NCI-H526 treated with DMSO at 0.1 percent for 48 hours (cell line): ENCODE results near the gene CYP21A2.
"Not testable (repeated sequence)": the region's sequence is repeated elsewhere in the genome, so short reads cannot be mapped to it uniquely, and the experiment has no call there.

ENCODE experiments used
- DNase-seq: peaks from one replicate; lab custom pipeline; 2025; lab: John Stamatoyannopoulos, UW

The CYP21A2 gene

GRCh38 chr6:32035283-32036013 lies 2.8 kb upstream of the CYP21A2 start:
- not testable (repeated sequence) for DNase-seq

GRCh38 chr6:32037136-32037535 lies 1.1 kb upstream of the CYP21A2 start:
- not testable (repeated sequence) for DNase-seq

GRCh38 chr6:32038878-32039277 lies 663 bp downstream of the CYP21A2 start:
- DNase-seq: not testable (repeated sequence)

- DNase-seq: not testable (repeated sequence)
Observed at GRCh38 chr6:32039321-32040274, 1.4 kb downstream of the CYP21A2 start.

GRCh38 chr6:32040299-32041049 lies 2.3 kb downstream of the CYP21A2 start:
- DNase-seq: not testable (repeated sequence)

- not testable (repeated sequence) for DNase-seq
Observed at GRCh38 chr6:32041050-32041321, 2.8 kb downstream of the CYP21A2 start.

GRCh38 chr6:32041385-32041784 lies 3.2 kb downstream of the CYP21A2 start:
- not testable (repeated sequence) for DNase-seq

- DNase-seq: not testable (repeated sequence)
Observed at GRCh38 chr6:32042276-32042675, 4.1 kb downstream of the CYP21A2 start.

- not testable (repeated sequence) for DNase-seq
Observed at GRCh38 chr6:32043589-32044380, 5.6 kb downstream of the CYP21A2 start.

- not testable (repeated sequence) for DNase-seq
Observed at GRCh38 chr6:32044916-32045315, 6.7 kb downstream of the CYP21A2 start.

GRCh38 chr6:32045811-32046449 lies 7.7 kb downstream of the CYP21A2 start:
- DNase-seq: no peak

- DNase-seq: no peak
Observed at GRCh38 chr6:32046450-32047083, 8.4 kb downstream of the CYP21A2 start.

GRCh38 chr6:32047084-32047478 lies 8.9 kb downstream of the CYP21A2 start:
- no peak for DNase-seq

GRCh38 chr6:32047539-32047854 lies 9.3 kb downstream of the CYP21A2 start:
- no peak for DNase-seq

- DNase-seq: peak; percentile 10
Observed at GRCh38 chr6:32047855-32048766, 9.9 kb downstream of the CYP21A2 start.

GRCh38 chr6:32049149-32049548 lies 10.9 kb downstream of the CYP21A2 start:
- not testable (repeated sequence) for DNase-seq

- DNase-seq: not testable (repeated sequence)
Observed at GRCh38 chr6:32049736-32050135, 11.5 kb downstream of the CYP21A2 start.

GRCh38 chr6:32050562-32050961 lies 12.3 kb downstream of the CYP21A2 start:
- no peak for DNase-seq

GRCh38 chr6:32052626-32053025 lies 14.4 kb downstream of the CYP21A2 start:
- not testable (repeated sequence) for DNase-seq

GRCh38 chr6:32053314-32053713 lies 15.1 kb downstream of the CYP21A2 start:
- DNase-seq: not testable (repeated sequence)
